CD4-positive, alpha-beta T cell (primary cell): ENCODE results near the gene CPAMD8. TPM values are rescaled to one million over a fixed set of nuclear protein-coding genes. Genes with fewer than 3 reads are reported as not detected.

Experiments
- ATAC-seq: fragments of 200-7000 bp; cut with Tn5 transposase; one replicate; pipeline ENCODE4 v1.10.0; 2022; ENCODE audit warnings: mild to moderate bottlenecking; ENCODE audit not compliant: poor library complexity
- CTCF ChIA-PET: fragments of 350-600 bp; sonication (Branson Sonifier 250); formaldehyde crosslinking; loops from one replicate; lab custom pipeline; 2021; ENCODE audit warnings: antibody characterized with exemption, inconsistent platforms; lab: Charles Lee
- POLR2A ChIA-PET: fragments of 350-600 bp; sonication (Branson Sonifier 250); formaldehyde crosslinking; loops from one replicate; lab custom pipeline; 2021; ENCODE audit warnings: antibody characterized with exemption, inconsistent platforms; lab: Charles Lee
- DNase-seq, 14 experiments: peaks; one replicate each; pipeline ENCODE4 v3.0.0-alpha.2; 2013 to 2020; ENCODE audit warnings: mixed read lengths in 2 of 14
- H3K27ac ChIP-seq, 2 donors: one replicate each; pipeline versions ENCODE4 v1.5.1 to v1.7.0; 2013; ENCODE audit warnings: low read length in 2 of 2, low read depth in 1 of 2, mild to moderate bottlenecking in 1 of 2
- H3K27me3 ChIP-seq, 2 experiments: 1 replicate in 1 of 2; 2 replicates in 1 of 2; pipeline versions ENCODE4 v1.6.1 to v1.7.0; 2013; ENCODE audit warnings: low read length in 2 of 2, control low read depth in 1 of 2, mild to moderate bottlenecking in 1 of 2, moderate library complexity in 1 of 2; ENCODE audit not compliant: insufficient read depth in 2 of 2, control insufficient read depth in 1 of 2
- H3K36me3 ChIP-seq: one replicate; pipeline ENCODE4 v1.6.1; 2013; ENCODE audit warnings: low read length, control low read depth; ENCODE audit not compliant: insufficient read depth
- H3K4me1 ChIP-seq: one replicate; pipeline ENCODE4 v1.6.1; 2013; ENCODE audit warnings: low read length, control low read depth; ENCODE audit not compliant: insufficient read depth
- H3K4me3 ChIP-seq: one replicate; pipeline ENCODE4 v1.5.1; 2013; ENCODE audit warnings: mild to moderate bottlenecking, low read length, moderate library complexity
- H3K9me3 ChIP-seq, 2 experiments: 1 replicate in 1 of 2; 2 replicates in 1 of 2; pipeline versions ENCODE4 v1.6.1 to v1.7.0; 2013; ENCODE audit warnings: low read length in 2 of 2, mild to moderate bottlenecking in 2 of 2, control low read depth in 1 of 2, moderate library complexity in 1 of 2; ENCODE audit not compliant: control insufficient read depth in 1 of 2, insufficient read depth in 1 of 2
- H3K27ac Mint-ChIP-seq: one replicate; pipeline ENCODE4 v1.8.0; 2020; ENCODE audit warnings: mixed read lengths
- H3K27me3 Mint-ChIP-seq: one replicate; pipeline ENCODE4 v1.8.0; 2021; ENCODE audit warnings: mixed read lengths
- H3K36me3 Mint-ChIP-seq: one replicate; pipeline ENCODE4 v1.8.0; 2021; ENCODE audit warnings: low read depth, mixed read lengths
- H3K4me1 Mint-ChIP-seq: one replicate; pipeline ENCODE4 v1.8.0; 2021; ENCODE audit warnings: low read depth, mixed read lengths
- H3K4me3 Mint-ChIP-seq: one replicate; pipeline ENCODE4 v1.8.0; 2020; ENCODE audit warnings: mild to moderate bottlenecking, mixed read lengths
- H3K9me3 Mint-ChIP-seq: one replicate; pipeline ENCODE4 v1.8.0; 2020; ENCODE audit warnings: mixed read lengths
- CTCF ChIP-seq: fragments of 200-600 bp; IDR thresholded peaks from one replicate; pipeline ENCODE4 v1.8.0; 2022; ENCODE audit warnings: antibody characterized with exemption, mild to moderate bottlenecking
- intact Hi-C, 2 experiments: fragments of 100-400 bp; cut with DNase I in 1 of 2; cut with micrococcal nuclease in 1 of 2; formaldehyde crosslinking; loops; one replicate each; pipeline versions ENCODE4 v1.15.1 to v1.9.0; 2023 to 2025; cut with DNase I, micrococcal nuclease
- total RNA-seq, 174 experiments: library from RNA in 2 of 174; stranded (reverse) in 2 of 174; gene quantifications; one replicate each; pipeline ENCODE4 v1.2.3 and lab custom pipeline; 2021 to 2026

CPAMD8 gene
- total RNA-seq, 2 experiments from 2014 or later = 0.05 to 0.34 TPM

GRCh38 chr19:17069193-17069592 is 42.6 kb upstream of the CPAMD8 start:
- Histone ChIP-seq H3K36me3 (peaks cover 24% of the 10 kb centered on the region), H3K9me3 (no peaks in the 10 kb centered on the region), H3K4me1 (peaks cover 26% of the 10 kb centered on the region), H3K27me3 (no peaks in the 10 kb centered on the region), H3K4me3 (no peak overlapping the region), H3K27ac (no peak overlapping the region)
- Mint-ChIP-seq H3K27ac (no peak overlapping the region), H3K27me3 (no peaks in the 10 kb centered on the region), H3K4me1 (peaks cover 48% of the 10 kb centered on the region), H3K36me3 (peaks cover 49% of the 10 kb centered on the region), H3K4me3 (no peak overlapping the region), H3K9me3 (no peaks in the 10 kb centered on the region)
- no peak for ATAC-seq
- intact Hi-C loops = loop anchor here in 1 of 2 experiments (5.0 to 10.0 kb wide), 2 partner anchors 113 to 316 kb away; no protein-coding TSS in a partner anchor
- CTCF ChIA-PET = interaction anchor here (0.6 kb wide), 1 partner anchor 115 kb away, joined by 3 read pairs; no protein-coding TSS in a partner anchor
- DNase-seq = no peak
- no peak for TF ChIP-seq CTCF
- POLR2A ChIA-PET = interaction anchor here (0.7 to 1.8 kb wide), 2 partner anchors 56 to 115 kb away, joined by 3 to 7 read pairs; no protein-coding TSS in a partner anchor

- no peak overlapping the region for H3K27ac ChIP-seq
- H3K27me3 ChIP-seq = no peaks in the 10 kb centered on the region
- H3K4me3 Mint-ChIP-seq = no peak overlapping the region
- peaks cover 58% of the 10 kb centered on the region for H3K36me3 Mint-ChIP-seq
- H3K9me3 ChIP-seq = no peaks in the 10 kb centered on the region
- H3K27me3 Mint-ChIP-seq = no peaks in the 10 kb centered on the region
- no peak for TF ChIP-seq CTCF
- peaks cover 29% of the 10 kb centered on the region for H3K4me1 Mint-ChIP-seq
- ChIA-PET POLR2A (no interaction called here), CTCF (no interaction called here)
- peaks cover 33% of the 10 kb centered on the region for H3K36me3 ChIP-seq
- ATAC-seq (no peak), DNase-seq (peak in 1 of 14 experiments; percentile 11)
- H3K9me3 Mint-ChIP-seq = no peaks in the 10 kb centered on the region
- intact Hi-C loops = loop anchor here in 1 of 2 experiments (10.0 kb wide), 1 partner anchor 321 kb away; no protein-coding TSS in a partner anchor
- H3K4me1 ChIP-seq = peaks cover 19% of the 10 kb centered on the region
- H3K27ac Mint-ChIP-seq = no peak overlapping the region
- H3K4me3 ChIP-seq = no peak overlapping the region
Measured at GRCh38 chr19:17063428-17063827, 36.8 kb upstream of the CPAMD8 start.

GRCh38 chr19:17061691-17062090 is 35.1 kb upstream of the CPAMD8 start:
- intact Hi-C loops = loop anchor here in 1 of 2 experiments (10.0 kb wide), 1 partner anchor 323 kb away; no protein-coding TSS in a partner anchor
- Histone ChIP-seq H3K27me3 (no peaks in the 10 kb centered on the region), H3K4me1 (peaks cover 12% of the 10 kb centered on the region), H3K36me3 (peaks cover 47% of the 10 kb centered on the region), H3K4me3 (no peak overlapping the region), H3K9me3 (no peaks in the 10 kb centered on the region), H3K27ac (no peak overlapping the region)
- ChIA-PET CTCF (no interaction called here), POLR2A (no interaction called here)
- TF ChIP-seq CTCF = no peak
- no peaks in the 10 kb centered on the region for H3K27me3 Mint-ChIP-seq
- DNase-seq = no peak
- no peak for ATAC-seq
- peaks cover 20% of the 10 kb centered on the region for H3K4me1 Mint-ChIP-seq
- no peak overlapping the region for H3K4me3 Mint-ChIP-seq
- no peaks in the 10 kb centered on the region for H3K9me3 Mint-ChIP-seq
- no peak overlapping the region for H3K27ac Mint-ChIP-seq
- H3K36me3 Mint-ChIP-seq = peaks cover 60% of the 10 kb centered on the region
